H9 (cell line): ENCODE results near the gene FAM114A1. TPM values are rescaled to one million over a fixed set of nuclear protein-coding genes. Genes with fewer than 3 reads are reported as not detected.

Source experiments
- DNase-seq: peaks from one replicate; pipeline ENCODE4 v3.0.0-alpha.2; 2017
- H2AFZ ChIP-seq: one replicate; pipeline ENCODE4 v1.6.1; 2013; ENCODE audit warnings: mild to moderate bottlenecking, low read length, control low read depth, moderate library complexity
- H2AK5ac ChIP-seq: 2 replicates; pipeline ENCODE4 v1.6.1; 2013; ENCODE audit warnings: low read length, control low read depth, mixed read lengths; ENCODE audit not compliant: insufficient read length
- H2BK120ac ChIP-seq: one replicate; pipeline ENCODE4 v1.6.1; 2013; ENCODE audit warnings: low read depth, mild to moderate bottlenecking, low read length, control low read depth, inconsistent platforms; ENCODE audit not compliant: poor library complexity, severe bottlenecking
- H2BK12ac ChIP-seq: 2 replicates; pipeline ENCODE4 v1.6.1; 2013; ENCODE audit warnings: low read length, control low read depth, mixed read lengths, low read depth; ENCODE audit not compliant: insufficient read length
- H2BK15ac ChIP-seq: 2 replicates; pipeline ENCODE4 v1.6.1; 2013; ENCODE audit warnings: low read depth, low read length, control low read depth
- H2BK20ac ChIP-seq: one replicate; pipeline ENCODE4 v1.6.1; 2013; ENCODE audit warnings: low read depth, mild to moderate bottlenecking, low read length, control low read depth, inconsistent platforms; ENCODE audit not compliant: poor library complexity, severe bottlenecking
- H2BK5ac ChIP-seq: 2 replicates; pipeline ENCODE4 v1.6.1; 2013; ENCODE audit warnings: low read length, control low read depth, mixed read lengths; ENCODE audit not compliant: insufficient read length
- H3K14ac ChIP-seq: 2 replicates; pipeline ENCODE4 v1.6.1; 2013; ENCODE audit warnings: low read length, control low read depth; ENCODE audit not compliant: insufficient read depth
- H3K18ac ChIP-seq: 2 replicates; pipeline ENCODE4 v1.6.1; 2013; ENCODE audit warnings: low read depth, mild to moderate bottlenecking, mixed read lengths, low read length, control low read depth; ENCODE audit not compliant: insufficient read length
- H3K23ac ChIP-seq: 2 replicates; pipeline ENCODE4 v1.6.1; 2013; ENCODE audit warnings: low read length, control low read depth, mixed read lengths, low read depth; ENCODE audit not compliant: insufficient read length
- H3K23me2 ChIP-seq: 2 replicates; pipeline ENCODE4 v1.6.1; 2013; ENCODE audit warnings: low read depth, mild to moderate bottlenecking, mixed read lengths, low read length, control low read depth; ENCODE audit not compliant: insufficient read length, poor library complexity, severe bottlenecking
- H3K27ac ChIP-seq: 2 replicates; pipeline ENCODE4 v1.5.1; 2013; ENCODE audit warnings: low read length, control low read depth, mixed read lengths, low read depth; ENCODE audit not compliant: insufficient read length
- H3K27me3 ChIP-seq: 2 replicates; pipeline ENCODE4 v1.6.1; 2013; ENCODE audit warnings: low read length, control low read depth, inconsistent platforms; ENCODE audit not compliant: insufficient read depth
- H3K4ac ChIP-seq: 2 replicates; pipeline ENCODE4 v1.6.1; 2013; ENCODE audit warnings: low read depth, mild to moderate bottlenecking, control low read depth, inconsistent platforms, low read length, moderate library complexity
- H3K4me1 ChIP-seq: 2 replicates; pipeline ENCODE4 v1.6.1; 2013; ENCODE audit warnings: low read length, control low read depth, inconsistent platforms; ENCODE audit not compliant: insufficient read depth
- H3K4me2 ChIP-seq: 2 replicates; pipeline ENCODE4 v1.6.1; 2013; ENCODE audit warnings: low read length, control low read depth, mixed read lengths; ENCODE audit not compliant: insufficient read length, insufficient read depth
- H3K56ac ChIP-seq: 2 replicates; pipeline ENCODE4 v1.6.1; 2013; ENCODE audit warnings: low read depth, mild to moderate bottlenecking, mixed read lengths, low read length, control low read depth; ENCODE audit not compliant: insufficient read length
- H3K79me1 ChIP-seq: 2 replicates; pipeline ENCODE4 v1.6.1; 2013; ENCODE audit warnings: low read depth, mild to moderate bottlenecking, moderate library complexity, low read length, control low read depth, inconsistent platforms; ENCODE audit not compliant: insufficient read depth, poor library complexity, severe bottlenecking
- H3K79me2 ChIP-seq: 2 replicates; pipeline ENCODE4 v1.6.1; 2013; ENCODE audit warnings: low read length, control low read depth, inconsistent platforms; ENCODE audit not compliant: insufficient read depth
- H3K9ac ChIP-seq: 2 replicates; pipeline ENCODE4 v1.6.1; 2013; ENCODE audit warnings: low read length, control low read depth, mixed read lengths; ENCODE audit not compliant: insufficient read length; ENCODE audit errors: extremely low read depth
- H3K9me3 ChIP-seq: one replicate; pipeline ENCODE4 v1.6.1; 2013; ENCODE audit warnings: low read depth, low read length, inconsistent platforms; ENCODE audit not compliant: control insufficient read depth
- H3T11ph ChIP-seq: one replicate; pipeline ENCODE4 v1.6.1; 2013; ENCODE audit warnings: mild to moderate bottlenecking, low read length, control low read depth, inconsistent platforms
- H4K20me1 ChIP-seq: one replicate; pipeline ENCODE4 v1.6.1; 2013; ENCODE audit not compliant: control insufficient read depth, insufficient read length, insufficient read depth
- H4K5ac ChIP-seq: 2 replicates; pipeline ENCODE4 v1.6.1; 2013; ENCODE audit warnings: low read depth, mild to moderate bottlenecking, mixed read lengths, low read length, control low read depth; ENCODE audit not compliant: insufficient read length
- H4K8ac ChIP-seq: replicated peaks from 2 replicates; pipeline ENCODE4 v1.6.1; 2013; ENCODE audit warnings: low read length, control low read depth, mixed read lengths, low read depth; ENCODE audit not compliant: insufficient read length
- H4K91ac ChIP-seq: 2 replicates; pipeline ENCODE4 v1.6.1; 2013; ENCODE audit warnings: low read depth, mild to moderate bottlenecking, moderate library complexity, mixed read lengths, low read length, control low read depth; ENCODE audit not compliant: insufficient read length
- H3K27ac Mint-ChIP-seq, 3 experiments: 2 replicates in 2 of 3; 3 replicates in 1 of 3; pipeline ENCODE4 v1.8.0; 2020 to 2021; ENCODE audit warnings: mixed read lengths in 3 of 3, mild to moderate bottlenecking in 1 of 3, moderate library complexity in 1 of 3
- H3K27me3 Mint-ChIP-seq: 2 replicates; pipeline ENCODE4 v1.8.0; 2021; ENCODE audit warnings: low read depth, mild to moderate bottlenecking, moderate library complexity, mixed read lengths
- H3K36me3 Mint-ChIP-seq, 3 experiments: 2 replicates in 2 of 3; 3 replicates in 1 of 3; pipeline ENCODE4 v1.8.0; 2020 to 2021; ENCODE audit warnings: low read depth in 3 of 3, mixed read lengths in 3 of 3; ENCODE audit not compliant: insufficient read depth in 1 of 3
- H3K4me1 Mint-ChIP-seq, 2 experiments: 2 replicates each; pipeline ENCODE4 v1.8.0; 2020; ENCODE audit warnings: mixed read lengths in 2 of 2
- H3K4me3 Mint-ChIP-seq, 2 experiments: 2 replicates in 1 of 2; 3 replicates in 1 of 2; pipeline ENCODE4 v1.8.0; 2020 to 2021; ENCODE audit warnings: mild to moderate bottlenecking in 2 of 2, mixed read lengths in 2 of 2, moderate library complexity in 1 of 2
- H3K9me3 Mint-ChIP-seq, 2 experiments: 2 replicates in 1 of 2; 3 replicates in 1 of 2; pipeline ENCODE4 v1.8.0; 2020; ENCODE audit warnings: mild to moderate bottlenecking in 2 of 2, mixed read lengths in 2 of 2, moderate library complexity in 1 of 2
- WGBS: extraction: QIAGEN DNeasy Blood & Tissue Kit; methylation state at CpG from one replicate; pipeline ENCODE4 v1.1.7; 2013; ENCODE audit warnings: missing lambda C conversion rate, low lambda C conversion rate, mixed read lengths; ENCODE audit not compliant: insufficient read length; ENCODE audit errors: extremely low coverage; 5-methylcytosine and 5-hydroxymethylcytosine counted together
- total RNA-seq: library from RNA; stranded (reverse); gene quantifications from 2 replicates; pipeline ENCODE4 v1.2.1, GENCODE V29; 2021
- TF ChIP-seq, protein P1 (sequence below): fragments of 200-600 bp; sonication (generic); conservative IDR thresholded peaks from 3 replicates; pipeline ENCODE4 v1.8.0; 2021; ENCODE audit warnings: antibody characterized with exemption, mild to moderate bottlenecking

FAM114A1 gene
- total RNA-seq, 1 experiment from 2014 or later: 9.9 TPM

DNA sequence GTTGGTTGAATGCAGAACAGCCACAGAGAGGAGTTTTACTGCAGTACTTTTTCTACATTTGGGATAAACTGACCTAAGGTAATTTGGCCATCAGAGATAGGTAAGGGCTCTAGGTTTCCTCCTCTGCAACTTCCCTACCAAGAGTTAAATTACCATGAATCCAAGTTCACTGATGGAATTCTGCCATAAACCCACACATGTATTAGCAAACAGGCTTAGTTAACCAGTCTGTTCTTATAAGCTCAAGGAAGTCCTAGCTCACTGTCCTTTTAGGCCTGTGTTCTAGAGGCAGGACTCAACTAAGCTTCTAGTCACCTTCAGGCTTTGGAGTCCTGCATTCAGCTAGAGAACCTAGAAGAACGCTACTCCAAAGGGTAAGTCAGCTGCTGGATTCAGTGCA lies 4.0 kb downstream of the FAM114A1 start:
- no peaks in the 10 kb centered on the region for H3K9me3 Mint-ChIP-seq
- Histone ChIP-seq H3K9ac (no peak overlapping the region), H4K91ac (no peak overlapping the region), H2AFZ (no peak overlapping the region), H3K23me2 (peaks cover 3% of the 10 kb centered on the region), H2BK12ac (no peak overlapping the region), H3K23ac (no peak overlapping the region), H3T11ph (no peak overlapping the region), H4K8ac (no peak overlapping the region), H3K9me3 (no peaks in the 10 kb centered on the region), H3K4me2 (no peak overlapping the region), H2BK5ac (no peak overlapping the region), H2BK20ac (no peak overlapping the region), H3K14ac (no peak overlapping the region), H3K4me1 (peaks cover 6% of the 10 kb centered on the region; the same call in 1 of the 2 replicates), H3K27me3 (no peaks in the 10 kb centered on the region), H4K5ac (no peak overlapping the region), H2BK15ac (no peak overlapping the region), H2BK120ac (no peak overlapping the region), H3K79me2 (no peaks in the 10 kb centered on the region), H3K18ac (no peak overlapping the region), H3K56ac (no peak overlapping the region), H3K27ac (no peak overlapping the region), H3K4ac (no peak overlapping the region), H4K20me1 (no peaks in the 10 kb centered on the region), H2AK5ac (no peak overlapping the region), H3K79me1 (no peaks in the 10 kb centered on the region)
- H3K27ac Mint-ChIP-seq: no peak overlapping the region
- WGBS: no CpG with 5 or more reads among the region's 1 CpG
- H3K27me3 Mint-ChIP-seq: peaks cover 3% of the 10 kb centered on the region; the same call in 1 of the 2 replicates
- peaks cover 1 to 8% (median 8%) of the 10 kb centered on the region in 3 experiments; a peak in 6 of 7 replicates for H3K36me3 Mint-ChIP-seq
- TF ChIP-seq, protein P1, sequence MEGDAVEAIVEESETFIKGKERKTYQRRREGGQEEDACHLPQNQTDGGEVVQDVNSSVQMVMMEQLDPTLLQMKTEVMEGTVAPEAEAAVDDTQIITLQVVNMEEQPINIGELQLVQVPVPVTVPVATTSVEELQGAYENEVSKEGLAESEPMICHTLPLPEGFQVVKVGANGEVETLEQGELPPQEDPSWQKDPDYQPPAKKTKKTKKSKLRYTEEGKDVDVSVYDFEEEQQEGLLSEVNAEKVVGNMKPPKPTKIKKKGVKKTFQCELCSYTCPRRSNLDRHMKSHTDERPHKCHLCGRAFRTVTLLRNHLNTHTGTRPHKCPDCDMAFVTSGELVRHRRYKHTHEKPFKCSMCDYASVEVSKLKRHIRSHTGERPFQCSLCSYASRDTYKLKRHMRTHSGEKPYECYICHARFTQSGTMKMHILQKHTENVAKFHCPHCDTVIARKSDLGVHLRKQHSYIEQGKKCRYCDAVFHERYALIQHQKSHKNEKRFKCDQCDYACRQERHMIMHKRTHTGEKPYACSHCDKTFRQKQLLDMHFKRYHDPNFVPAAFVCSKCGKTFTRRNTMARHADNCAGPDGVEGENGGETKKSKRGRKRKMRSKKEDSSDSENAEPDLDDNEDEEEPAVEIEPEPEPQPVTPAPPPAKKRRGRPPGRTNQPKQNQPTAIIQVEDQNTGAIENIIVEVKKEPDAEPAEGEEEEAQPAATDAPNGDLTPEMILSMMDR: no peak
- H3K4me3 Mint-ChIP-seq: no peak overlapping the region
- no peak for DNase-seq
- H3K4me1 Mint-ChIP-seq: peaks cover 9 to 12% of the 10 kb centered on the region in 2 experiments
